ENCODE measurements around the gene TPST1.
"Not testable (repeated sequence)": the region's sequence is repeated elsewhere in the genome, so short reads cannot be mapped to it uniquely, and the experiment has no call there.

TPST1 gene

GRCh38 chr7:66371096-66371824 is 166.1 kb downstream of the TPST1 start:
- Histone ChIP-seq H3K4me3 (ENCODE audit: low read depth in 1 of 2, low read length in 2 of 2) (no peak overlapping the region), H3K27me3 (ENCODE audit: low read depth, low read length) (no peaks in the 10 kb centered on the region), H3K4me1 (ENCODE audit: control insufficient read depth in 1 of 2, insufficient read depth in 2 of 2, low read length in 2 of 2) (no peaks in the 10 kb centered on the region), H3K9me3 (ENCODE audit: control insufficient read depth in 1 of 2, low read length in 2 of 2) (no peaks in the 10 kb centered on the region), H3K36me3 (ENCODE audit: control insufficient read depth in 1 of 2, insufficient read depth in 2 of 2, low read length in 2 of 2) (no peaks in the 10 kb centered on the region), H3K27ac (ENCODE audit: low read length) (no peak overlapping the region)

- H3K27ac ChIP-seq (ENCODE audit: low read length); H3K4me1 ChIP-seq (ENCODE audit: control insufficient read depth in 1 of 2, insufficient read depth in 2 of 2, low read length in 2 of 2); H3K27me3 ChIP-seq (ENCODE audit: low read depth, low read length); H3K9me3 ChIP-seq (ENCODE audit: control insufficient read depth in 1 of 2, low read length in 2 of 2); H3K4me3 ChIP-seq (ENCODE audit: low read depth in 1 of 2, low read length in 2 of 2): not testable (repeated sequence)
- H3K36me3 ChIP-seq (ENCODE audit: control insufficient read depth in 1 of 2, insufficient read depth in 2 of 2, low read length in 2 of 2), result peaks cover 0 to 16% of the 10 kb centered on the region in 2 donors
These were observed 169.2 kb downstream of the TPST1 start for GRCh38 chr7:66374141-66374840.

GRCh38 chr7:66376264-66376945 is 171.3 kb downstream of the TPST1 start:
- Histone ChIP-seq H3K4me3 (ENCODE audit: low read depth in 1 of 2, low read length in 2 of 2) (no peak overlapping the region), H3K9me3 (ENCODE audit: control insufficient read depth in 1 of 2, low read length in 2 of 2) (peaks cover 0 to 13% of the 10 kb centered on the region in 2 donors), H3K4me1 (ENCODE audit: control insufficient read depth in 1 of 2, insufficient read depth in 2 of 2, low read length in 2 of 2) (no peaks in the 10 kb centered on the region), H3K27ac (ENCODE audit: low read length) (no peak overlapping the region), H3K27me3 (ENCODE audit: low read depth, low read length) (no peaks in the 10 kb centered on the region), H3K36me3 (ENCODE audit: control insufficient read depth in 1 of 2, insufficient read depth in 2 of 2, low read length in 2 of 2) (peaks cover 0 to 29% of the 10 kb centered on the region in 2 donors)

GRCh38 chr7:66377045-66377444 is 171.9 kb downstream of the TPST1 start:
- H3K36me3 ChIP-seq (ENCODE audit: control insufficient read depth in 1 of 2, insufficient read depth in 2 of 2, low read length in 2 of 2), result peaks cover 0 to 29% of the 10 kb centered on the region in 2 donors
- H3K4me3 ChIP-seq (ENCODE audit: low read depth in 1 of 2, low read length in 2 of 2), result no peak overlapping the region
- no peaks in the 10 kb centered on the region for H3K4me1 ChIP-seq (ENCODE audit: control insufficient read depth in 1 of 2, insufficient read depth in 2 of 2, low read length in 2 of 2)
- no peak overlapping the region for H3K27ac ChIP-seq (ENCODE audit: low read length)
- H3K9me3 ChIP-seq (ENCODE audit: control insufficient read depth in 1 of 2, low read length in 2 of 2), result peaks cover 0 to 13% of the 10 kb centered on the region in 2 donors
- H3K27me3 ChIP-seq (ENCODE audit: low read depth, low read length), result no peaks in the 10 kb centered on the region

GRCh38 chr7:66377714-66378113 is 172.6 kb downstream of the TPST1 start:
- Histone ChIP-seq H3K4me1 (ENCODE audit: control insufficient read depth in 1 of 2, insufficient read depth in 2 of 2, low read length in 2 of 2) (no peaks in the 10 kb centered on the region), H3K27ac (ENCODE audit: low read length) (no peak overlapping the region), H3K4me3 (ENCODE audit: low read depth in 1 of 2, low read length in 2 of 2) (no peak overlapping the region), H3K36me3 (ENCODE audit: control insufficient read depth in 1 of 2, insufficient read depth in 2 of 2, low read length in 2 of 2) (peaks cover 0 to 29% of the 10 kb centered on the region in 2 donors), H3K9me3 (ENCODE audit: control insufficient read depth in 1 of 2, low read length in 2 of 2) (peaks cover 0 to 13% of the 10 kb centered on the region in 2 donors), H3K27me3 (ENCODE audit: low read depth, low read length) (no peaks in the 10 kb centered on the region)

- Histone ChIP-seq H3K9me3 (ENCODE audit: control insufficient read depth in 1 of 2, low read length in 2 of 2) (peaks cover 0 to 13% of the 10 kb centered on the region in 2 donors), H3K27me3 (ENCODE audit: low read depth, low read length) (no peaks in the 10 kb centered on the region), H3K4me1 (ENCODE audit: control insufficient read depth in 1 of 2, insufficient read depth in 2 of 2, low read length in 2 of 2) (no peaks in the 10 kb centered on the region), H3K4me3 (ENCODE audit: low read depth in 1 of 2, low read length in 2 of 2) (no peak overlapping the region), H3K27ac (ENCODE audit: low read length) (no peak overlapping the region), H3K36me3 (ENCODE audit: control insufficient read depth in 1 of 2, insufficient read depth in 2 of 2, low read length in 2 of 2) (peaks cover 0 to 29% of the 10 kb centered on the region in 2 donors)
These were observed 174.5 kb downstream of the TPST1 start for GRCh38 chr7:66379542-66380160.

- Histone ChIP-seq H3K36me3 (ENCODE audit: control insufficient read depth in 1 of 2, insufficient read depth in 2 of 2, low read length in 2 of 2) (peaks cover 0 to 29% of the 10 kb centered on the region in 2 donors), H3K27me3 (ENCODE audit: low read depth, low read length) (no peaks in the 10 kb centered on the region), H3K4me3 (ENCODE audit: low read depth in 1 of 2, low read length in 2 of 2) (no peak overlapping the region), H3K4me1 (ENCODE audit: control insufficient read depth in 1 of 2, insufficient read depth in 2 of 2, low read length in 2 of 2) (no peaks in the 10 kb centered on the region), H3K27ac (ENCODE audit: low read length) (no peak overlapping the region), H3K9me3 (ENCODE audit: control insufficient read depth in 1 of 2, low read length in 2 of 2) (peaks cover 0 to 13% of the 10 kb centered on the region in 2 donors)
These were observed 175.2 kb downstream of the TPST1 start for GRCh38 chr7:66380272-66380888.

- H3K4me1 ChIP-seq (ENCODE audit: control insufficient read depth in 1 of 2, insufficient read depth in 2 of 2, low read length in 2 of 2); H3K27ac ChIP-seq (ENCODE audit: low read length); H3K27me3 ChIP-seq (ENCODE audit: low read depth, low read length); H3K4me3 ChIP-seq (ENCODE audit: low read depth in 1 of 2, low read length in 2 of 2): not testable (repeated sequence)
- Histone ChIP-seq H3K36me3 (ENCODE audit: control insufficient read depth in 1 of 2, insufficient read depth in 2 of 2, low read length in 2 of 2) (peaks cover 0 to 29% of the 10 kb centered on the region in 2 donors), H3K9me3 (ENCODE audit: control insufficient read depth in 1 of 2, low read length in 2 of 2) (peaks cover 0 to 13% of the 10 kb centered on the region in 2 donors)
These were observed 177.2 kb downstream of the TPST1 start for GRCh38 chr7:66382182-66382923.

GRCh38 chr7:66385191-66385905 is 180.2 kb downstream of the TPST1 start:
- not testable (repeated sequence) for H3K4me1 ChIP-seq (ENCODE audit: control insufficient read depth in 1 of 2, insufficient read depth in 2 of 2, low read length in 2 of 2); H3K4me3 ChIP-seq (ENCODE audit: low read depth in 1 of 2, low read length in 2 of 2); H3K27ac ChIP-seq (ENCODE audit: low read length); H3K27me3 ChIP-seq (ENCODE audit: low read depth, low read length); H3K36me3 ChIP-seq (ENCODE audit: control insufficient read depth in 1 of 2, insufficient read depth in 2 of 2, low read length in 2 of 2); H3K9me3 ChIP-seq (ENCODE audit: control insufficient read depth in 1 of 2, low read length in 2 of 2)

GRCh38 chr7:66395128-66395571 is 190.0 kb downstream of the TPST1 start:
- not testable (repeated sequence) for H3K4me1 ChIP-seq (ENCODE audit: control insufficient read depth in 1 of 2, insufficient read depth in 2 of 2, low read length in 2 of 2); H3K4me3 ChIP-seq (ENCODE audit: low read depth in 1 of 2, low read length in 2 of 2); H3K9me3 ChIP-seq (ENCODE audit: control insufficient read depth in 1 of 2, low read length in 2 of 2); H3K27ac ChIP-seq (ENCODE audit: low read length); H3K27me3 ChIP-seq (ENCODE audit: low read depth, low read length); H3K36me3 ChIP-seq (ENCODE audit: control insufficient read depth in 1 of 2, insufficient read depth in 2 of 2, low read length in 2 of 2)

Data from muscle layer of duodenum (tissue), 2 donors.